ENCODE results near the gene LDB3.

GRCh38 chr10:86705139-86705538 lies 36.8 kb downstream of the LDB3 start:
- no peak for TF ChIP-seq KLF9 (tag by site-specific recombination; IDR thresholded peaks at IDR 0.05; ENCODE audit: low read depth)
- TF ChIP-seq ZNF335 (tag by site-specific recombination; conservative IDR thresholded peaks at IDR 0.05) = no peak
- no peak for TF ChIP-seq ZFP41 (tag by site-specific recombination; IDR thresholded peaks at IDR 0.05; ENCODE audit: borderline replicate concordance)
- TF ChIP-seq, protein P1, sequence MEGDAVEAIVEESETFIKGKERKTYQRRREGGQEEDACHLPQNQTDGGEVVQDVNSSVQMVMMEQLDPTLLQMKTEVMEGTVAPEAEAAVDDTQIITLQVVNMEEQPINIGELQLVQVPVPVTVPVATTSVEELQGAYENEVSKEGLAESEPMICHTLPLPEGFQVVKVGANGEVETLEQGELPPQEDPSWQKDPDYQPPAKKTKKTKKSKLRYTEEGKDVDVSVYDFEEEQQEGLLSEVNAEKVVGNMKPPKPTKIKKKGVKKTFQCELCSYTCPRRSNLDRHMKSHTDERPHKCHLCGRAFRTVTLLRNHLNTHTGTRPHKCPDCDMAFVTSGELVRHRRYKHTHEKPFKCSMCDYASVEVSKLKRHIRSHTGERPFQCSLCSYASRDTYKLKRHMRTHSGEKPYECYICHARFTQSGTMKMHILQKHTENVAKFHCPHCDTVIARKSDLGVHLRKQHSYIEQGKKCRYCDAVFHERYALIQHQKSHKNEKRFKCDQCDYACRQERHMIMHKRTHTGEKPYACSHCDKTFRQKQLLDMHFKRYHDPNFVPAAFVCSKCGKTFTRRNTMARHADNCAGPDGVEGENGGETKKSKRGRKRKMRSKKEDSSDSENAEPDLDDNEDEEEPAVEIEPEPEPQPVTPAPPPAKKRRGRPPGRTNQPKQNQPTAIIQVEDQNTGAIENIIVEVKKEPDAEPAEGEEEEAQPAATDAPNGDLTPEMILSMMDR (tag by site-specific recombination; IDR thresholded peaks at IDR 0.05) = no peak
- TF ChIP-seq, protein P2, sequence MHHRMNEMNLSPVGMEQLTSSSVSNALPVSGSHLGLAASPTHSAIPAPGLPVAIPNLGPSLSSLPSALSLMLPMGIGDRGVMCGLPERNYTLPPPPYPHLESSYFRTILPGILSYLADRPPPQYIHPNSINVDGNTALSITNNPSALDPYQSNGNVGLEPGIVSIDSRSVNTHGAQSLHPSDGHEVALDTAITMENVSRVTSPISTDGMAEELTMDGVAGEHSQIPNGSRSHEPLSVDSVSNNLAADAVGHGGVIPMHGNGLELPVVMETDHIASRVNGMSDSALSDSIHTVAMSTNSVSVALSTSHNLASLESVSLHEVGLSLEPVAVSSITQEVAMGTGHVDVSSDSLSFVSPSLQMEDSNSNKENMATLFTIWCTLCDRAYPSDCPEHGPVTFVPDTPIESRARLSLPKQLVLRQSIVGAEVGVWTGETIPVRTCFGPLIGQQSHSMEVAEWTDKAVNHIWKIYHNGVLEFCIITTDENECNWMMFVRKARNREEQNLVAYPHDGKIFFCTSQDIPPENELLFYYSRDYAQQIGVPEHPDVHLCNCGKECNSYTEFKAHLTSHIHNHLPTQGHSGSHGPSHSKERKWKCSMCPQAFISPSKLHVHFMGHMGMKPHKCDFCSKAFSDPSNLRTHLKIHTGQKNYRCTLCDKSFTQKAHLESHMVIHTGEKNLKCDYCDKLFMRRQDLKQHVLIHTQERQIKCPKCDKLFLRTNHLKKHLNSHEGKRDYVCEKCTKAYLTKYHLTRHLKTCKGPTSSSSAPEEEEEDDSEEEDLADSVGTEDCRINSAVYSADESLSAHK (tag by site-specific recombination; IDR thresholded peaks at IDR 0.05) = no peak
- no peak for TF ChIP-seq ZBTB7A (tag by site-specific recombination; IDR thresholded peaks at IDR 0.05; ENCODE audit: low read depth)
- no peak for TF ChIP-seq ZNF776 (tag by site-specific recombination; IDR thresholded peaks at IDR 0.05; ENCODE audit: borderline replicate concordance)
- TF ChIP-seq ZNF394 (tag by site-specific recombination; IDR thresholded peaks at IDR 0.05; ENCODE audit: borderline replicate concordance) = no peak
- no peak for TF ChIP-seq ZBTB17 (tag by site-specific recombination; IDR thresholded peaks at IDR 0.05)
- TF ChIP-seq ZNF266 (tag by site-specific recombination; IDR thresholded peaks at IDR 0.05; ENCODE audit: low read depth) = no peak
- TF ChIP-seq ZNF549 (tag by site-specific recombination; IDR thresholded peaks at IDR 0.05) = no peak
- TF ChIP-seq SP2 (tag by site-specific recombination; IDR thresholded peaks at IDR 0.05) = no peak
